Gastroesophageal sphincter (tissue), 3 donors: ENCODE data around the gene TAS1R3.

Experiments
- CTCF ChIP-seq, 4 experiments: fragments of 200-600 bp in 2 of 4; fragments of 450-650 bp in 2 of 4; sonication (generic) in 1 of 4; IDR thresholded peaks; one replicate each; pipeline ENCODE4 v1.5.1; 2017 to 2019; ENCODE audit warnings: antibody characterized with exemption in 4 of 4, mild to moderate bottlenecking in 2 of 4, moderate library complexity in 2 of 4
- EP300 ChIP-seq: sonication (generic); formaldehyde crosslinking; IDR thresholded peaks from one replicate; pipeline ENCODE4 v1.6.1; 2017; ENCODE audit warnings: antibody characterized with exemption, mild to moderate bottlenecking
- POLR2A ChIP-seq, 2 donors: fragments of 450-650 bp; IDR thresholded peaks; one replicate each; pipeline ENCODE4 v1.6.1; 2017; ENCODE audit warnings: antibody characterized with exemption in 2 of 2, mild to moderate bottlenecking in 2 of 2, moderate library complexity in 1 of 2
- POLR2AphosphoS5 ChIP-seq: sonication (generic); formaldehyde crosslinking; IDR thresholded peaks from one replicate; pipeline ENCODE4 v1.6.1; 2017; ENCODE audit warnings: antibody characterized with exemption

GRCh38 chr1:1376551-1377226 is 45.6 kb downstream of the TAS1R3 start:
- TF ChIP-seq CTCF (IDR thresholded peaks at IDR 0.05) (no peak), POLR2A (IDR thresholded peaks at IDR 0.05) (no peak), POLR2AphosphoS5 (no peak), EP300 (no peak)
